NCI-H748 treated with DMSO at 0.1 percent for 48 hours (cell line): Measurements from ENCODE around the gene ESR1.
"Not testable (repeated sequence)": the region's sequence is repeated elsewhere in the genome, so short reads cannot be mapped to it uniquely, and the experiment has no call there.

Source experiments
- DNase-seq: peaks from one replicate; lab custom pipeline; 2025; lab: John Stamatoyannopoulos, UW

Gene ESR1

DNA sequence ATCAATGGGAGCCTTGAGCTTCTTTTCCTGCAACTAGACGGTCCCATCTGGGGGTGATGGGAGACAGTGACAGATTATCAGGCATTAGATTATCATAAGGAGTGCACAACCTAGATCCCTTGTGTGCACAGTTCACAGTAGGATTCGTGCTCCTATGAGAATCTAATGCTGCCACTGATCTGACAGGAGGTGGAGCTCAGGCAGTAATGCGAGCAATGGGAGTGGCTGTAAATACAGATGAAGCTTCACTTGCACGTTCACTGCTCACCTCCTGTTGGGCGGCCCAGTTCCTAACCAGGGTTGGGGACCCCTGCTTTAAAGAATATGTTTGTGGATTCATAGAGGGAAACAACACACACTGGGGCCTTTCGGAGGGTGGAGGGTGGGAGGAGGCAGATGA, 180.7 kb downstream of the ESR1 start:
- not testable (repeated sequence) for DNase-seq

DNA sequence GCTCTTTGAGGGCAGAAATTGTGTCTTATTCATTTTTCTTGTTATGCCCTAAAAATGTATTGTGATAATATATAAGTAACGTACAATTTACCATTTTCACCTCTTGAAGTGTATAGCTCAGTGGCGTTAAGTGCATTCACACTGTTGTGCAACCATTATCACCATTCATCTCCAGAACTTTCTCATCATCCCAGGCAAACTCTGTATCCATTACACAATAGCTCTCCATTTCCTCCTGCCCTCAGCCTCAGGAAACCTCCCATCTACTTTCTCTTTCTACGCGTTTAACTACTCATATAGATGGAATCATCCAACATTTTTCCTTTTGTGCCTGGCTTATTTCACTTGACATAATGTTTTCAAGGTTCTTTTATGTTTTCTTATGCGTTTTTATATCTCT, 184.6 kb downstream of the ESR1 start:
- DNase-seq, result no peak

DNA sequence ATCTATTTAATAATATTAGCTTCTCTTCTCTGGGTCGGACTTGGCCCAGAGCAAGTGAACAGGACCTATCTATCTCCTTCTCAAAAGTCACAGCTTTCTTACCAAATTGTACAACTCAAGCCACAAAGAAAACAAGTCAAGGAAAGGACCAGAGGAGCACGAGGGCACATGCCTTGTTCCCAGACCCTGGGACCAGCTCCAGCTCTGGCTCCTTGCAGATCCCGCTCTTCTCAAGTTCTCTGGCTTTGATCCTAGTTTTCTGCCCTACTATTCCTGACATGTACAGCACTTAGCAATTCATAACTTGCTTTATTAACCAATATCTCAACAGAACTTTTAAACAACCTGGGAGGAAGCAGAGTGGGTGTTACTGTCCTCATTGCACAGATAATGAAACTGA, 185.9 kb downstream of the ESR1 start:
- DNase-seq, result no peak

DNA sequence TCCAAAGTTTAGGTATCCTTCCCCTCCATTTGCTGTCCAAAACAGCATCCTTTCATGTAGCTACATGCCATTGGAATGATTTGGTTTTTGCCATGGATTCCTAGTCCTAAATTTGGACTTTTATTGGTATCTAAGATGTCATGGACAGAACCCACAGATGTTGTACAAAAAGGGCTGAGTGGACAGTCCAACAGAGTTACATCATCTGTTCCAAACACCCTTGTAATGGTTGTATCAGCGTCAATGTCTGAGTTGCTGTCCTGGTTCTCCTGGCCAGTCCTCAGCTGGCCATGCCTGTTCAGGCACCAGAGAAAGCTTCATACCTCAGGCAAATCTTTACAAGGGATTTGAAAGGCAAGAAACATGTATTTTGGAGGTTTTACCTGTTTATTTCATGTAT, 191.3 kb downstream of the ESR1 start:
- DNase-seq, result no peak

DNA sequence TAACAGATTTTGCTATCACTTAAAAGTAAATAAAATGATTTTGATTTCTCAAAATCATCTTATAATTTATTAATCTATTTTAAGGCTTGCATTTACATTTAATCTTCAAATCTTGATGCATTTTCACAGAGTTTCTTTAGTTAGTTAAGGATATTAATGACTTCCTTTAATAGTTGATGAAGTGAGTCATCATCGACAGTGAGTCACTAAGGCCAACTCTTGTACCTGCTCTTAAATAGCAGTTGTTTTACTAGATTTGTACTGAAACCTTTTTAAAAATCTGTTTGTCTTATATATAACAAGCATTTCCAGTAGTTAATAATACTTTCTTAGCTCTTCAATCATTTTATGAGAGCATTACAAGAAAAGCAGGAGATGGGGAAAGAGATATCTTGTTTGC, 191.7 kb downstream of the ESR1 start:
- DNase-seq, result no peak

DNA sequence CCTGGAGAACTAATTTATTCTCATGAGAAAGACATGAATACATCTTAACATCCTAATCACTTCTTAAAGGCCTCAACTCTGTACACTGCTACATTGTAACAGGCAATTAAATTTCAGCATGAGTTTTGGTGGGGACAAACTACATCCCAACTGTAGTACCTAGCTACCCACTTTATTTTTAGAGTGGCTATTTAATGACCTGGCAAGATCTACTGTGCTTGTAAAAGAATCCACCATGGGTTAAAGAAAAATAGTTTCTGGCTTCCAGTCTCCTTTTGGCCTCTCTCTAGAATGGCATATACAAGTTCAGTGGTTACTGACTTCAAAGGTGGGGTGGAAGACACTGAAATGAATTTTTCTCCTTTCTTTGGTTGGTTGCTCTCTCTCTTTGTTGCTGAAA, 193.9 kb downstream of the ESR1 start:
- no peak for DNase-seq

DNA sequence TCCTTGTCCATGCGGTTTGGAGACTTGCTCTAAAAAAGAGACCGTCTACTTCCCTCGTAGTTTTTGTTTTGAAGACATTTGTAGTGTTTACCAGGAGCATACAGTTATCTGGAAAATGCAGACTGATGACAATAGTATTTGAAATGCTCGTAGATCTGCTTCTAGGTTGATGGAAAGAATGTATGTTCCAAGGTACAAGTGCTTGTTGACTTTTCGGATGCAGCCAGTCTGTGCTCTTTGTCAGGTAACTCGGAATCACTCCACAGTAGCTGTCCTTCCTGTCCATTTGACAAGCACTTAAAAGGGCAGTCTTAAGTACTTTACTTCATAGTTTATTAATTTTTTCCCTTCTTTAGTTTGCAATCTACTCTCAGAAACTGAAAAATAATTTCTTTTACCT, 194.8 kb downstream of the ESR1 start:
- DNase-seq, result no peak

DNA sequence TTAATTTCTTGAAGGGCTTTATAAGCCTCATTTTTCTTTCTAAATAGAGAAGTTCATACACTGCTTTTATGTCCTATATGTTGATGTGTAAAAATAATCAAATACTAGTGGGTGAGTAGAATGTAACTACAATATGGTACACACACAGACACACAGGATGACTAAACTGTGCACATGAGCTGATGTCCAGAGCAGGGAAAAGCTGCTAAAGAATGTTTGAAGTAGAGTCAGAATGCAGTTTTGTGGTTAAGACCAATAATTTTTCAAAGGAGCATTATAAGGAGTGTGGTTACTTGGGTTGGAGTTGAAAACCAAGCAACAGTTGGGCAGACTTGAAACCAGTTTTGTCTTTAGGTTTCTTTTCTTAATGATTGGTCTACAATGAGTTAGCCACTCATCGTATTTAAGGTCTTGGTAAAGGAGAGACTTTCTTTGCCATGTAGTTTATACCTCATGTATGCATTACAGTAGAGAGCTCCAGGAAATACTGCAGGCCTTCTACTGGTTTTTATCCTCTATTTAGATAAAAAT, 196.6 kb downstream of the ESR1 start:
- DNase-seq, result no peak

DNA sequence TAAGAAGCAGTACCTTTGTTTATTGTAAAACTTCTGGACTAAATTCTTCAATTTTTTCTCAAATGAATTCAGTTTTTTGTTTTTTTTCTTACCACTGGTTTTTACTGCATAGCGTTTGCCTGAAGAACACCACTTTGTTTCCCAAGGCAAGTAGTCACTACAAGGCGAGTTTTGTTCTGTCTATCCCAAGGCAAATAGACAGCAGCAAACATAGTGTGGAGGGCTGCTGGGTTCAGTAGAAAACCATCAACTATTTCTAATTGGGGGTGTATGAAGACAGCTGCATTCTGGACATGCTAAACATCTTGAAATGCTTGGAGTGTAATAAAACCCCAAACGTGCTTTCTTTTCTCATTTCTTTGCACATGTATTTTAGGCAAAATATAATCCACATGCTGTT, 197.4 kb downstream of the ESR1 start:
- no peak for DNase-seq

DNA sequence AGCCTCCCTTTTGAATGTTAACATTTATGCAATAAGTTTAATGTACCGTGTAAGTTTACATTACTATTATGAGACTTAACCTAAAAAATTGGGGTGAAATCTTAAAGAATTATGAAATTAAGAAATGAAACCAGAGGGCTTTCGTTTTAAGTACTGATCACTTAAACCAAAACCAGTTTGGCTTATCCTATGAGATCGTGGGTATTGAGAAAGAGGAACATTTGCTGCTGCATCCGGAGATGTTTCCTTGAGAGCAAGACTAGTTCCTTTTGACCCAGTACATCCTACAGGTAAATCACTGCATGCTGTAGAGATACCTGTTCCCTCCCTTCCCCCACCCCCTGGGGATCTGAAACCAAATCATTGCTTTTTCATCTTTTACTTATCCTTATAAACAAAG, 201.3 kb downstream of the ESR1 start:
- no peak for DNase-seq

DNA sequence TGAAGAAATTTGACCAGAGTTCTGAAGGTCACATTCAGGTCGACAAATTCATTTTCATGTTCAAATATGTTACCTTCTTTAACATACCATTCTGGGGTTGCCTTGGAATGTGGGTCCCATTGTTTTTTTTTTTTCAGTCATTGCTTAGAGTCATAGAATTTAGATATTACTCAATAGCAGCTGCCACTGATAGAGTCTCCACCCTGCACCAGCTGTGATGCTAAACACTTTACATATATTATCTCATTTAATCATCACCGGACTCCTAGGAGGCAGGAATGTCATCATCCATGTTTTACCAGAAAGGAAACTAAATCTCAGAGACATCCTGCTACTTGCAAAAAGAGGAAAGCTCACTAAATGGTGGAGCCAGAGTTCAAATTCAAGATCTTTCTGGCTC, 204.7 kb downstream of the ESR1 start:
- DNase-seq, result no peak

DNA sequence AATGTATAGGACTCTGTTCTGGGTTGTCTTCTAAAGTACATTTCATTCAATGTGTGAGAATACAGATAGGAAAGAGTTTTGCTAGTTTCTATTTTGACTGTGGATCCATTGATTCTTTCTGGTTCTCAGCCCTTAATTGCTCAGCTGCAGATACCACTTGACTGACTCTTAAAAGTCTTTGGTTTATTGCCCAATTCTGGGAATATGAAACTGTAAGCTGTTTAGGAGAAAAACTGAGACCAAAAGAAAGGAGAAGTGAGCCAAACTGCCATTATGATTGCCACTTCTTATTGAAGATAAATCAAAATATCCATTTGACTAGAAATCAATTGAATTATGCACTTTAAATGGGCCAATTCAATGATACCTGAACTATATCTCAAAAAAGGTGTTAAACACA, 211.4 kb downstream of the ESR1 start:
- DNase-seq, result no peak

DNA sequence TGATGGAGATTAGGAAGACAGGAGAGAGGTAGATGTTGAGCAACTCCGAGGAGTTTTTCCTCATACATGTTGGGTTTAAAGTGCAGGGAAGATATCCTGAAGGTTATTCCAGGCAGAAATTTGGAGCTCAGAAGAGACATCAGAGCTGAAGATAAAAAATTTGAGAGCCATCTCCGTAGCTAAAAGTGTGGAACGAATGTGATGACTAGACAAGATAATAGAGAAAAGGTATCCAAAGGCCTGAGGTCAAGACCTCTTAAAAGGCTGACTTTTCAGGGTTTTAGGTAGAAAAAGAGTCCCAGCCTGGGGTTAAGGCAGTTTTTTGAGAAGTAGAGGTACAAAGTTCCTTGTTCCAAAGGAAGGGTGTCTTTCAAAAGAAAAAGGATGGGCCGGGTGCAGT, 214.8 kb downstream of the ESR1 start:
- DNase-seq, result no peak

DNA sequence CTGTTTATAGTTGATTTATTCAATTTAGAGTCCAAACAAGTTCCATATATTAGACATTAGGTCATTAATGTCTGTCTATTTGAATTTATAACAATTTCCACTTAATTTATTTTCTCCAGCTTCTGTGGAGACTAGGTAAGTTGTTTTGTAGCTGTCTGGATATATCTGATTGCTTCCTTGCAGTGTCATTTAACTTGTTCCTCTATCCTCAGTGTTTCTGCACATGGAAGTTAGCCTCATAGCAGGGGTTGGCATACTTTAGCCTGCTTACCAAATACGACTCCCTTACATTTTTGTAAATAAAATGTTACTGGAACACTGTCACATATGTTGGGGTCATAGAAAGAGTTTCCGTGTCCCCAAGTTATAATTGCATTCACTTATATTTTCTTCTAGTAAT, 216.1 kb downstream of the ESR1 start:
- no peak for DNase-seq

DNA sequence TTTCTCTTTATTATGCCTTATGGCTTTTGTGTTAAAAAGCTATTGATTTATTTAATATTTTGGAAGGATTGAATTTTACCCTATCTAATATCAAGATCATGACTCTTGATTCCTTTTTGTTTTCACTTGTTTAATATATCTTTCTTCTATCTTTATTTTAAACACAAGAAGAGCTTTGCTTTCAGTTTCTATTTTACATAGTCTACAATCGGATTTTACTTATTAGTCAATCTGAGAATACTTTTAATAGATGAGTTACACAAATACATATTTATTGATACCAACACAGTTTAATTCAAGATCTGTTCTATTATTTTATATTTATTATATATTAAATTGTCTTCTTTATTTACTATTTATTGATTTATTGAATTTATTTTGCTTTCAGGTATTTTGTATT, 218.8 kb downstream of the ESR1 start:
- no peak for DNase-seq

DNA sequence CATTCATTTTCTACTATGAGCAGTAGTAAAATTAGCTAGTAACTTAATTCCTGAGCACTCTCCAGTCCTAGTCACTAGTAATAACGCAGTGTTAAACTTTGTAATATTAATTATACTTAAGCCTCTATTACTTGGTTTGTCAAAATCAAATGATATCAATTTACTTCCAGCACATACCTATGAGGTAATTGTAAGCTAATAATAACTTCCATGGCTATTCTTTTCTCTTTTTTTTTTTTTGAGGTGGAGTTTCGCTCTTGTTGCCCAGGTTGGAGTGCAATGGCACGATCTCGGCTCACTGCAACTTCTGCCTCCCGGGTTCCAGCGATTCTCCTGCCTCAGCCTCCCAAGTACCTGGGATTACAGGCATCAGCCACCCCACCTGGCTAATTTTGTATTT, 219.3 kb downstream of the ESR1 start:
- DNase-seq, result not testable (repeated sequence)

DNA sequence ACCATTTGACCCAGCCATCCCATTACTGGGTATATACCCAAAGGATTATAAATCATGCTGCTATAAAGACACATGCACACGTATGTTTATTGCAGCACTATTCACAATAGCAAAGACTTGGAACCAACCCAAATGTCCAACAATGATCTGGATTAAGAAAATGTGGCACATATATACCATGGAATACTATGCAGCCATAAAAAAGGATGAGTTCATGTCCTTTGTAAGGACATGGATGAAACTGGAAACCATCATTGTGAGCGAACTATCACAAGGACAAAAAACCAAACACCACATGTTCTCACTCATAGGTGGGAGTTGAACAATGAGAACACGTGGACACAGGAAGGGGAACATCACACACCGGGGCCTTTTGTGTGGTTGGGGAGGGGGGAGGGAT, 226.3 kb downstream of the ESR1 start:
- DNase-seq, result not testable (repeated sequence)

DNA sequence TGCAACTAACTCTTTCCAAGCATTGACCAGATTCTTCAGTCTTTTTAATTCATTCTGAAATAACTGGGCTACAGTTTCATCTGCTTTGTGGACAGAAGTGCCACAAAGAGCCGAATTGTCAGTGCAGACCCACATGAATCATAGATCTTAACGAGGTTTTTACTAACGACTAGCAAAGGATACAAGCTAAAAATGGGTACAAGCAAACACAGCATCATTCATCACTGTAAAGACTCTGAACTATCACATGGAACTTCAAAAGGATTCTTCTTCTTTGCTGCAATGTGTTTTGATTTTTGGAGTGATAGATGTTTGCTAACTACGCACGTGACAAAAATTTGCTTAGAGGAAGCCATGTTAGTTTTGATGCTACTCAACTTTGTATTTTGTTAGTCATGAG, 227.1 kb downstream of the ESR1 start:
- DNase-seq, result no peak

DNA sequence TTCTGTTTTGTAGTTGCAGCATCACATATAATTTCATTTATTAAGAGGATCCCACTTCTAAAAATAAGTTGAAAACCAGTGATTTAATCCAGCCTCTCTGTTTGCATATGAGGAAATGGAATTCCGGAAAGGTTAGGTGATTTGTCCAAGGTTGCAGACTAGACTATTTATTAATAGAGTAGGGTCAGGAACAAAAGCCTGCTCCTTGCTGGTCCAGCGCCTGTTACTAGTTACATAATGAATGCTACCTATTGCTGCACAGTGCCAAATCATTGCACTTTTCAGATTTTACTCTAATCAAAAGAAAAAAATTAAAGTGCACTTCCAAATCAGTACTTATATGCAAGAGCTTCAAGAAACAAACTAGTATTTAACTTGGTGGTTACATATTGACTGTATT, 238.6 kb downstream of the ESR1 start:
- no peak for DNase-seq

DNA sequence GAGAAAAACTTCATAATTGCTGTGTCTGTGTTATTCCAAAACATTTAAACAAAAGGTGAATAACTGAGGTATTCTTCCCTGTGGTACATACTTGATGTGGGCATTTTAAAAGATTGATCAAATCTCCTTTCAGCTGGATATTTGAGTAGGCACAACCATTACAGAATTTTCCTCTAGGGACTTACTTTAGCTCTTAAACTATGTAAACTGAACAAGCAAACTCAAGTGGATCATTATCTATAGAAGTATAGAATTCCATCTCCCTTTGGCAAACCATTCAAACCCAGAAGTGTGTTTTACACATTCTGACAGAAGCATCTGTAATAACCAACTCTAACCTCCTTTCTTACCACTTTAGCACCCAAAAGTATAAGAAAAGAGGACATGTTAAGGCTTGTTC, 241.4 kb downstream of the ESR1 start:
- no peak for DNase-seq

DNA sequence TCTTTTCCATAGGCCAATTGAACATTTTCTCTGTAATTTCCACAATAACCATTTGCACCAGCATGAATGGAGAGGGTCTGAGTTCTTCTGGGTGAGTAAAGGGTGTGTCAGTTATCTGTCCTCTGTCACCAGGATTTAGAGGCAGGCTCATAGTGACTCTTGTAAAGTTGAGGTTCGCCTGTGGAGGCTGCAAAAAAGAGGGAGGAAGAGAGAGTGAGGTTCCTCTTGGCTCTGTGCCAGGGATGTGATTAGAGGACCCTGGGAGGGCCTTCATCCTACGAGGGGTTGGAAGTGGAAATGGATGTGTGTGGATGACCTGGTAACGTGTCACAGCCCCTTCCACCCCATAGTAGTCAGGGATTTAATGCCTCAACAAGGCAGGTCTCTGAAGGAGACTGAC, 242.0 kb downstream of the ESR1 start:
- DNase-seq, result no peak

DNA sequence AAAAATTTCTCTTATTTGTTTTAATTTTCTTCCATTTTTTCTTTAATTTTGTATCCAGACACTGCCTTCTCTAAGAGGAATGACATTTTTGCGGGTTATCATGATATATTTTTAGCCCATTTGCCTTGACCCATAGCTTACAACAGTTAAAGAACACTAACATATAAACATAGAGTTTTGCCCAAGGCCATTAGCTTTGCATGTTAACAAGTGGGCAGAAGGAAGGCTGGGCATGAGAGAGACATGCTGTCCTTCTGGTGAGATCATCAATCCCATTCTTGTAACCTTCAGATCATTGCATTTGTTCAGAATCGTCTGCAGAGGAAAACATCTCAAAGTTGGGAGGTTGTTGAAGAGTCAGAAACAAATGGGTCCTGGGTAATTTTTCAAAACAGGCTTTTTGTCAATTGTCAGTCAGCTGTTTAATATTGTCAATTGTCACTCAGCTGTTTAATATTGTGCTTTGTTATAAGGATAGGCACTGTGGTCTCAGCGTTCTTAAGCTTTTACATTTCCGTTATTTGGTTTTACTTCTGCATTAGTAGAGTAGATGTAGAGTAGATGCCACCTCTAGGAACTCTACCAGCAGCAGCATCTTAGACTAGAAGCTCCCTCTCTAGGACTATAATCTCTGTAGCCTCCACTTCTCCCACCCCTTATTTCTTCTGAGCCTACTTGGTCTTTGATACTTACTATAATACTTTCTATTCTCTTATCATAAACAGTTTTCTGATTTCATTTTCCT, 243.1 kb downstream of the ESR1 start:
- no peak for DNase-seq

DNA sequence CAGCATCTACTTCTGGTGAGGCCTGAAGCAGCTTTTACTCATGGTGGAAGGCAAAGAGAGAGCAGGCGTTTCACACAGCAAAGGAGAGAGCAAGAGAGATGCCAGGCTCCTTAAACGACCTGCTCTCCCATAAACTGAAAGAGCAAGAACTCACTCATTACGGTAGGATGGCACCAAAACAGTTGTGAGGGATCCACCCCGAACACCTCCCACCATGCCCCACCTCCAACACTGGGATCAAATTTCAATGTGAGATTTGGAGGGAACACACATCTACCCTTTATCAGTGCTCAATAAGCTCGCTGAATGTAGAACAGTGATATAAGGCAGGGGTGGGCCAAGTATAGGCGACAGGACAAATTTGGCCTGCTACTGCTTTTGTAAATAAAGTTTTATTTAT, 244.6 kb downstream of the ESR1 start:
- no peak for DNase-seq

DNA sequence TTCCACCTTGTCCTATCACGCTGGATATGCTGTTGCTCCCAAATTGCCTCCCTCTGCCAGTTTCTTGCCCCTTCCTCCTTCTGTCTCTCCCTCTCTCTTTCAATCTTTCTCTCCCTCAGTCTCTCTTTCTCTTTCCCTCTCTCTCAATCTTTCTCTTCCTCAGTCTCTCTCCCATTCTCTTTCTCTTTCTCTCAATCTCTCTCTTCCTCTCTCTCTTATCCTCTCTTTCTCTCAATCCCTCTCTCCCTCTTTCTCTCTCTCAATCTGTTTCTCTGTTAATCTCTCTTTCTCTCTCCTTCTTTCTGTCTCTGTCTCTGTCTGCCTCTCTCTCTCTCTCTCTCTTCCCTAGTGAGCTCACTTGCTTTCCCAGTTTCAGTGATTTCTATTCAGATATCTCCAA, 245.8 kb downstream of the ESR1 start:
- no peak for DNase-seq
